Anterior cingulate cortex (tissue), 58 donors: ENCODE measurements around the gene SATB2.
A peak's percentile ranks its signal among the peaks of the same experiment; 100 is the strongest.

Source experiments
- DNase-seq, 58 donors: peaks; one replicate each; lab custom pipeline; 2025; lab: John Stamatoyannopoulos, UW

The SATB2 gene

GRCh38 chr2:199414465-199414864 lies 43.3 kb downstream of the SATB2 start:
- no peak for DNase-seq

- no peak for DNase-seq
These were observed 43.7 kb downstream of the SATB2 start for GRCh38 chr2:199414001-199414400.

- no peak for DNase-seq
These were observed 47.8 kb downstream of the SATB2 start for GRCh38 chr2:199409759-199410529.

- no peak for DNase-seq
These were observed 50.3 kb downstream of the SATB2 start for GRCh38 chr2:199407421-199407820.

- DNase-seq: no peak
These were observed 52.5 kb downstream of the SATB2 start for GRCh38 chr2:199405241-199405640.

GRCh38 chr2:199404841-199405240 lies 52.9 kb downstream of the SATB2 start:
- peak in 1 of 58 donors; percentile 24 for DNase-seq

- DNase-seq: no peak
These were observed 62.4 kb downstream of the SATB2 start for GRCh38 chr2:199395311-199395710.

GRCh38 chr2:199392363-199392762 lies 65.4 kb downstream of the SATB2 start:
- DNase-seq: no peak

GRCh38 chr2:199388728-199389268 lies 68.9 kb downstream of the SATB2 start:
- no peak for DNase-seq

GRCh38 chr2:199384043-199384442 lies 73.7 kb downstream of the SATB2 start:
- DNase-seq: no peak

GRCh38 chr2:199383021-199383420 lies 74.7 kb downstream of the SATB2 start:
- no peak for DNase-seq

- DNase-seq: peak in 20 of 58 donors; percentile 0 to 62 (median 16)
These were observed 75.6 kb downstream of the SATB2 start for GRCh38 chr2:199382091-199382490.

- DNase-seq: no peak
These were observed 76.2 kb downstream of the SATB2 start for GRCh38 chr2:199381531-199381930.

- DNase-seq: peak in 2 of 58 donors; percentile 3 to 6
These were observed 78.6 kb downstream of the SATB2 start for GRCh38 chr2:199378948-199379650.

GRCh38 chr2:199370150-199370780 lies 87.5 kb downstream of the SATB2 start:
- no peak for DNase-seq

GRCh38 chr2:199366406-199366805 lies 91.3 kb downstream of the SATB2 start:
- no peak for DNase-seq

- no peak for DNase-seq
These were observed 93.6 kb downstream of the SATB2 start for GRCh38 chr2:199364153-199364552.

- no peak for DNase-seq
These were observed 101.3 kb downstream of the SATB2 start for GRCh38 chr2:199356412-199356811.

GRCh38 chr2:199348871-199349270 lies 108.9 kb downstream of the SATB2 start:
- DNase-seq: peak in 1 of 58 donors; percentile 1

GRCh38 chr2:199344012-199344411 lies 113.7 kb downstream of the SATB2 start:
- no peak for DNase-seq

- DNase-seq: no peak
These were observed 115.4 kb downstream of the SATB2 start for GRCh38 chr2:199342334-199342733.
